ENCODE data around the gene TM4SF4. TPM values are rescaled to one million over a fixed set of nuclear protein-coding genes. Genes with fewer than 3 reads are reported as not detected.

TM4SF4 gene
- total RNA-seq, 1 donor from 2014 or later, result not detected

DNA sequence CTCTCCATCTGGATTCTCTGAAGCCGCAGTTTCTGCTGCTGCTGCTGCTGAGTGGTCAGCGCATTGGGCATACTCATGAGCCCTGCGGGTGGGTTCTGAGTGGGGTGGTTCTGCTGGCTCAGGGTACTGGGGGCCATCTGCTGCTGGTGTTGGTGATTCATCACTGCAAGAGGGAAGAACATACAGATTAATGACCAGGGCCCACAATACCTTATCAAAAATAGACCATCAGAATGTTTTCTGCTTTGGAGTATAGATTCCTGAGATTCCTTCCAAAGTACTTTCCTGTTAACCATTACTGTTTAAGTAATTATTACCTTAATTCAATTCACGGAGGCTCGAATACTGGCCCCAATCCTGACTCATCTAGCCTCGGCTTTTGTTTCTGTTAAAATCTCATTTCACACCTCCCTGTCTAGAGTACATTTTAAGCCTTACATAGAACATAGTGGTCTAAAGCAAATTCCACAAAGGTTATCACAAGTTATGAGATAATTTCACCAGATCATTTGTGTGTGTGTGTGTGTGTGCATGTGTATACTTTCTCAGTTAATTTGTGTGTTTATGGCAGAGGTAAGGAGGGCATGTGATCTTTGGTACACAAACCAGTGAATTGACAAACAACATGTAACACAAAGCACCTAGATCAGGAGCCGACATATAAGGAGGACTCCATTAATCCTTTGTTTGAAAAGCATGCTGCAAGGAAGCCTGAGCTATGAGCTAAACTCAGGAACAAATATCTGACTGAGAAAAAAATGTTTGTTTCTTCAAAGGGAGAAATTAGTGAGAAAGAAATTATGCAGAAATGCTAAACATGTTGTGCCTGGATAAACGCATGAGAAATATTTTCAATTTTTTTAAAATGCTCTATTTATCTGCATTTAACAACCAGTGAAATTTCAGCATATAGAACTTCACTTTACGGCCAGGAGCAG lies 68.1 kb downstream of the TM4SF4 start:
- Histone ChIP-seq H3K27me3 (ENCODE audit: control insufficient read depth, insufficient read depth, low read length) (no peaks in the 10 kb centered on the region), H3K4me3 (ENCODE audit: low read depth, low read length) (peak overlapping the region; percentile 45), H3K36me3 (ENCODE audit: control insufficient read depth, insufficient read depth, low read length) (no peaks in the 10 kb centered on the region)
- TF ChIP-seq, protein P1, sequence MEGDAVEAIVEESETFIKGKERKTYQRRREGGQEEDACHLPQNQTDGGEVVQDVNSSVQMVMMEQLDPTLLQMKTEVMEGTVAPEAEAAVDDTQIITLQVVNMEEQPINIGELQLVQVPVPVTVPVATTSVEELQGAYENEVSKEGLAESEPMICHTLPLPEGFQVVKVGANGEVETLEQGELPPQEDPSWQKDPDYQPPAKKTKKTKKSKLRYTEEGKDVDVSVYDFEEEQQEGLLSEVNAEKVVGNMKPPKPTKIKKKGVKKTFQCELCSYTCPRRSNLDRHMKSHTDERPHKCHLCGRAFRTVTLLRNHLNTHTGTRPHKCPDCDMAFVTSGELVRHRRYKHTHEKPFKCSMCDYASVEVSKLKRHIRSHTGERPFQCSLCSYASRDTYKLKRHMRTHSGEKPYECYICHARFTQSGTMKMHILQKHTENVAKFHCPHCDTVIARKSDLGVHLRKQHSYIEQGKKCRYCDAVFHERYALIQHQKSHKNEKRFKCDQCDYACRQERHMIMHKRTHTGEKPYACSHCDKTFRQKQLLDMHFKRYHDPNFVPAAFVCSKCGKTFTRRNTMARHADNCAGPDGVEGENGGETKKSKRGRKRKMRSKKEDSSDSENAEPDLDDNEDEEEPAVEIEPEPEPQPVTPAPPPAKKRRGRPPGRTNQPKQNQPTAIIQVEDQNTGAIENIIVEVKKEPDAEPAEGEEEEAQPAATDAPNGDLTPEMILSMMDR (IDR thresholded peaks at IDR 0.05; ENCODE audit: insufficient read depth, low read length, poor library complexity, severe bottlenecking), result no peak
- DNase-seq (ENCODE audit: low read depth), result peak; percentile 84

DNA sequence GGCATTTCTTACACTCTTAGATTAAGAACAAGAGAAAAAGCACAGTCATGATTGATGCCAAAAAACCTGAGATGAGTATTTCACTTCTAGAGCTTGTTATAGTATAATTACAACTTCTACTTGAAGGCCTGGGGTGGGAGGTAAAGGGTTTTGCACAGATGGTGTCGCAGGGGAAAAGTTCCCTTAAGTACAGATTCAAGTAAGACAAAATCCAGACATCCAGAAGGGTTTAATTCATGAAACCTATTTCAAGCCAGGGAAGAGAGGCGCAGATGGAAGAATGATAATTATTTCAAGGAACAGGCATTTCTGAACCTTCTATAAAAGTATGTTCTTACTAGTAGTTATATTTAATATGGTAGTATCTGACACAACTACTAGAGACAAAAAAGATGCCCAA lies 70.6 kb downstream of the TM4SF4 start:
- H3K36me3 ChIP-seq (ENCODE audit: control insufficient read depth, insufficient read depth, low read length), result no peaks in the 10 kb centered on the region
- no peak for DNase-seq (ENCODE audit: low read depth)
- H3K27me3 ChIP-seq (ENCODE audit: control insufficient read depth, insufficient read depth, low read length), result no peaks in the 10 kb centered on the region
- no peak overlapping the region for H3K4me3 ChIP-seq (ENCODE audit: low read depth, low read length)
- TF ChIP-seq, protein P1 (IDR thresholded peaks at IDR 0.05; ENCODE audit: insufficient read depth, low read length, poor library complexity, severe bottlenecking), result no peak

DNA sequence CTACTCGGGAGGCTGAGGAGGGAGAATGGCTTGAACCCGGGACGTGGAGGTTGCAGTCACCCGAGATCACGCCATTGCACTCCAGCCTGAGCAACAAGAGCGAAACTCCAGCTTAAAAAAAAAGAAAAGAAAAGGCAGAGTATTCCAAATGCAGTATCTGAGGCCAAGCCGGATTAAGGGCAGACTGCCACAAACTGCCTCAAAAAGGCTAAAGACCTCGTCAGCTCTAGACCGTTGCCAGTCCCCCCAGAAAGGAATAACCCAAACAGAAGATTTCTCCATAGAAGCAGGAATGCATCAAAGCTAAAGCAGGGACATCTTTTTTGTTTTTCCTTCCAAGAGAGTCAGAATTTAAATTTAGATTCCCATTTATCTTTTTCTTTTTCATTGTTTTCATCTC lies 72.9 kb downstream of the TM4SF4 start:
- H3K36me3 ChIP-seq (ENCODE audit: control insufficient read depth, insufficient read depth, low read length), result no peaks in the 10 kb centered on the region
- H3K4me3 ChIP-seq (ENCODE audit: low read depth, low read length), result no peak overlapping the region
- DNase-seq (ENCODE audit: low read depth), result no peak
- no peaks in the 10 kb centered on the region for H3K27me3 ChIP-seq (ENCODE audit: control insufficient read depth, insufficient read depth, low read length)
- TF ChIP-seq, protein P1 (IDR thresholded peaks at IDR 0.05; ENCODE audit: insufficient read depth, low read length, poor library complexity, severe bottlenecking), result no peak

DNA sequence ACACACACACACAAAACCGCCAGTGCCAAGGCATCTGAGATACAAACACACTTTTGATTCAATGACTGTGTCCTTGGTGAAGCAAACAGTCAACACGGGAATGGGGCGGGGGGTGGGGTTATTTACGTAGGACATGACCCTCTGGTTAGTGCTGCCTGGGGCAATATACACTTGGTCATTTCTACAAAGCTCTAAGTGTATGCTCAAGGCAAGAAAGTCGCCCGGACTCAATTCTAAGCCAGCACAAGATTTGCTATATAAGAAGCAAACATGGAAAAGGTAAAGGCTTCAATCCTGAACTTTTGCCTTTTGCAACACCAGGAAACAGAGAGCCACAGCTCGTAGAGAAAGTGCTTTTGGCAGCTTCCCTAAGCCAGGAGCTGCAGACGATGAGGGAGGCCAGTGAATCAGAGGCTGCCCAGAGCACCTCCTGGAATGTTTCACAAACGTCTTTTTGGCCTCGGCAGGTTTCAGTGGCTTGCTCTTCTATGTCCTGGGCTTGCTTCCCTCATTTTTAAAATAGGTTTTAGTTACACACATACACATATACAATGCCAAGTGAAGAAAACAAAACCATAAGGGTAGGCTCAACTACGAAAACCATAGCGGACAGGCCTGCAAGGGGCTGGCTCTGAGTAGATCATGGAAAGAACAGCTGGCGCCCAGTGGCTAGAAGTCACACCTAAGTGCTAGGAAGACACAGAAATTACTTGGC lies 73.6 kb downstream of the TM4SF4 start:
- DNase-seq (ENCODE audit: low read depth), result no peak
- Histone ChIP-seq H3K36me3 (ENCODE audit: control insufficient read depth, insufficient read depth, low read length) (no peaks in the 10 kb centered on the region), H3K27me3 (ENCODE audit: control insufficient read depth, insufficient read depth, low read length) (no peaks in the 10 kb centered on the region), H3K4me3 (ENCODE audit: low read depth, low read length) (no peak overlapping the region)
- TF ChIP-seq, protein P1 (IDR thresholded peaks at IDR 0.05; ENCODE audit: insufficient read depth, low read length, poor library complexity, severe bottlenecking), result no peak

DNA sequence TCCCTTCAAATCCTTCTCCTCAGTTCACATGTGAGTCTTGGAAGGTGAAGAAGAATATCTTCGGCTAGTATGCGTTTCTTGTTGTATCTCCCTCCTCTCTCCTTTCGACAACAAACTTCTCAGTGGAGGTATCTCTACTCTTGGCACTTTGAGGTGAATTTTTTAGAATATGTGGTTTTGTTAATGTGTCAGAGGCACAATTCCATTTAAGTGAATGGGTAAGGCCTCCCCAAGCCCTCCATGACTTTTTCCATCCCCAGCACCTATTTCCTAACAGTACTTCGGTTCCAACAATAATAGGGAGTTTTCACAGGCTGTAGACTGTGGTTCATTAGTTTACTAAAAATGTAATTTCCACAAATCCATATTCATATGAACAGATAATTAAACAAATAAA lies 74.2 kb downstream of the TM4SF4 start:
- TF ChIP-seq, protein P1 (IDR thresholded peaks at IDR 0.05; ENCODE audit: insufficient read depth, low read length, poor library complexity, severe bottlenecking), result no peak
- DNase-seq (ENCODE audit: low read depth), result no peak
- H3K27me3 ChIP-seq (ENCODE audit: control insufficient read depth, insufficient read depth, low read length), result no peaks in the 10 kb centered on the region
- H3K4me3 ChIP-seq (ENCODE audit: low read depth, low read length), result no peak overlapping the region
- no peaks in the 10 kb centered on the region for H3K36me3 ChIP-seq (ENCODE audit: control insufficient read depth, insufficient read depth, low read length)
